Type B pancreatic cell (in vitro differentiated cells): ENCODE data around the gene CFAP74. TPM values are rescaled to one million over a fixed set of nuclear protein-coding genes. Genes with fewer than 3 reads are reported as not detected.

Experiments used
- DNase-seq: peaks from one replicate; pipeline ENCODE4 v3.0.0; 2021; ENCODE audit warnings: mixed read lengths; ENCODE audit not compliant: unreplicated experiment; ENCODE audit errors: extremely low spot score
- H3K27ac Mint-ChIP-seq: 2 replicates; pipeline ENCODE4 v1.8.0; 2021; ENCODE audit warnings: mild to moderate bottlenecking, mixed read lengths
- H3K27me3 Mint-ChIP-seq: 2 replicates; pipeline ENCODE4 v1.8.0; 2021; ENCODE audit warnings: mixed read lengths
- H3K36me3 Mint-ChIP-seq: 2 replicates; pipeline ENCODE4 v1.8.0; 2021; ENCODE audit warnings: mixed read lengths
- H3K4me1 Mint-ChIP-seq: one replicate; pipeline ENCODE4 v1.8.0; 2021; ENCODE audit warnings: mixed read lengths; ENCODE audit not compliant: unreplicated experiment
- H3K4me3 Mint-ChIP-seq: 2 replicates; pipeline ENCODE4 v1.8.0; 2021; ENCODE audit warnings: mild to moderate bottlenecking, mixed read lengths
- H3K9me3 Mint-ChIP-seq: 2 replicates; pipeline ENCODE4 v1.8.0; 2021; ENCODE audit warnings: mixed read lengths
- total RNA-seq: library from RNA; stranded (reverse); gene quantifications from 2 replicates; pipeline ENCODE4 v1.2.1, GENCODE V29; 2021; ENCODE audit warnings: low replicate concordance
- TF ChIP-seq, protein P1 (sequence below): fragments of 200-600 bp; sonication (generic); conservative IDR thresholded peaks from 2 replicates; pipeline ENCODE4 v1.5.0; 2021; ENCODE audit warnings: antibody characterized with exemption, mild to moderate bottlenecking

CFAP74 gene
- total RNA-seq, 1 donor from 2014 or later = 1.5 TPM

DNA sequence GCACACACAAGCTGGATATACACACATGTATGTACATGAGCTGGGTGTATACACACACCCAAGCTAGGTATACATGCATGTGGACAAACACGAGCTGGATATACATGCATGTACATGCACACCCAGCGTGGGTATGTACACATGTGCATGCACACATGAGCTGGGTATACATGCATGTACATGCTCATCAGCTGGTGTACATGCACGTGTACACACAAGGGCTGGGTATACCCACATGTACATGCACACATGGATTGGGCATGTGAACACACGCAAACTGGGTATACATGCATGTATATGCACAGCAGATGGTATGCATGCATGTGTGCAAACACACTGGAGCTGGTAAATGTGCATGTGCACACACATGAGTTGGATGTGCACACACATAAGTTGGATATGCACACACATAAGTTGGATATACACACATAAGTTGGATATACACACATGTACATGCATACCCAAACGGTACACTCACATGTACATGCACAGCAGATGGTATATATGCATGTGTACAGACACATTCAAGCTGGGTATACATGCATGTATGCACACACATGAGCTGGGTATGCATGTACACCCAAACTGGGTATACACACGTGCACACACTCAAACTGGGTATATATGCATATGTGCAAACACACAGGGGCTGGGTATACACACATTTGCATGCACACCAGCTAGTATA lies 105.2 kb downstream of the CFAP74 start:
- no peaks in the 10 kb centered on the region for H3K36me3 Mint-ChIP-seq
- no peaks in the 10 kb centered on the region for H3K27me3 Mint-ChIP-seq
- H3K4me3 Mint-ChIP-seq = no peak overlapping the region
- DNase-seq = no peak
- no peak overlapping the region for H3K27ac Mint-ChIP-seq
- H3K9me3 Mint-ChIP-seq = no peaks in the 10 kb centered on the region
- peaks cover 6% of the 10 kb centered on the region for H3K4me1 Mint-ChIP-seq
- TF ChIP-seq, protein P1, sequence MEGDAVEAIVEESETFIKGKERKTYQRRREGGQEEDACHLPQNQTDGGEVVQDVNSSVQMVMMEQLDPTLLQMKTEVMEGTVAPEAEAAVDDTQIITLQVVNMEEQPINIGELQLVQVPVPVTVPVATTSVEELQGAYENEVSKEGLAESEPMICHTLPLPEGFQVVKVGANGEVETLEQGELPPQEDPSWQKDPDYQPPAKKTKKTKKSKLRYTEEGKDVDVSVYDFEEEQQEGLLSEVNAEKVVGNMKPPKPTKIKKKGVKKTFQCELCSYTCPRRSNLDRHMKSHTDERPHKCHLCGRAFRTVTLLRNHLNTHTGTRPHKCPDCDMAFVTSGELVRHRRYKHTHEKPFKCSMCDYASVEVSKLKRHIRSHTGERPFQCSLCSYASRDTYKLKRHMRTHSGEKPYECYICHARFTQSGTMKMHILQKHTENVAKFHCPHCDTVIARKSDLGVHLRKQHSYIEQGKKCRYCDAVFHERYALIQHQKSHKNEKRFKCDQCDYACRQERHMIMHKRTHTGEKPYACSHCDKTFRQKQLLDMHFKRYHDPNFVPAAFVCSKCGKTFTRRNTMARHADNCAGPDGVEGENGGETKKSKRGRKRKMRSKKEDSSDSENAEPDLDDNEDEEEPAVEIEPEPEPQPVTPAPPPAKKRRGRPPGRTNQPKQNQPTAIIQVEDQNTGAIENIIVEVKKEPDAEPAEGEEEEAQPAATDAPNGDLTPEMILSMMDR = no peak

- peak overlapping the region; percentile 37 for H3K27ac Mint-ChIP-seq
- no peaks in the 10 kb centered on the region for H3K9me3 Mint-ChIP-seq
- peaks cover 14% of the 10 kb centered on the region for H3K4me1 Mint-ChIP-seq
- no peaks in the 10 kb centered on the region for H3K27me3 Mint-ChIP-seq
- DNase-seq = no peak
- H3K36me3 Mint-ChIP-seq = no peaks in the 10 kb centered on the region
- no peak overlapping the region for H3K4me3 Mint-ChIP-seq
- TF ChIP-seq, protein P1 = no peak
These were observed 107.9 kb downstream of the CFAP74 start for GRCh38 chr1:1895456-1896336.

- H3K9me3 Mint-ChIP-seq = no peaks in the 10 kb centered on the region
- TF ChIP-seq, protein P1 = no peak
- H3K27ac Mint-ChIP-seq = peak overlapping the region; percentile 90
- H3K36me3 Mint-ChIP-seq = no peaks in the 10 kb centered on the region
- peaks cover 14% of the 10 kb centered on the region for H3K4me1 Mint-ChIP-seq
- no peaks in the 10 kb centered on the region for H3K27me3 Mint-ChIP-seq
- DNase-seq = no peak
- peak overlapping the region; percentile 64 for H3K4me3 Mint-ChIP-seq
These were observed 108.5 kb downstream of the CFAP74 start for GRCh38 chr1:1895060-1895418.

GRCh38 chr1:1894354-1895059 lies 109.1 kb downstream of the CFAP74 start:
- DNase-seq = no peak
- no peaks in the 10 kb centered on the region for H3K27me3 Mint-ChIP-seq

GRCh38 chr1:1893997-1894353 lies 109.6 kb downstream of the CFAP74 start:
- H3K4me3 Mint-ChIP-seq = no peak overlapping the region
- H3K36me3 Mint-ChIP-seq = peaks cover 4% of the 10 kb centered on the region
- TF ChIP-seq, protein P1 = no peak
- no peak overlapping the region for H3K27ac Mint-ChIP-seq
- H3K27me3 Mint-ChIP-seq = no peaks in the 10 kb centered on the region
- H3K9me3 Mint-ChIP-seq = no peaks in the 10 kb centered on the region
- DNase-seq = no peak
- H3K4me1 Mint-ChIP-seq = peaks cover 18% of the 10 kb centered on the region

More at GRCh38 chr1:1894354-1895059, 109.1 kb downstream of the CFAP74 start:
- H3K4me3 Mint-ChIP-seq = peak overlapping the region; percentile 64
- TF ChIP-seq, protein P1 = no peak
- no peaks in the 10 kb centered on the region for H3K9me3 Mint-ChIP-seq
- H3K4me1 Mint-ChIP-seq = peaks cover 14% of the 10 kb centered on the region
- no peaks in the 10 kb centered on the region for H3K36me3 Mint-ChIP-seq
- peak overlapping the region; percentile 90 for H3K27ac Mint-ChIP-seq
